ENCODE results near the gene MYLK.
"Not testable (repeated sequence)": the region's sequence is repeated elsewhere in the genome, so short reads cannot be mapped to it uniquely, and the experiment has no call there.

Gene MYLK, protein sequence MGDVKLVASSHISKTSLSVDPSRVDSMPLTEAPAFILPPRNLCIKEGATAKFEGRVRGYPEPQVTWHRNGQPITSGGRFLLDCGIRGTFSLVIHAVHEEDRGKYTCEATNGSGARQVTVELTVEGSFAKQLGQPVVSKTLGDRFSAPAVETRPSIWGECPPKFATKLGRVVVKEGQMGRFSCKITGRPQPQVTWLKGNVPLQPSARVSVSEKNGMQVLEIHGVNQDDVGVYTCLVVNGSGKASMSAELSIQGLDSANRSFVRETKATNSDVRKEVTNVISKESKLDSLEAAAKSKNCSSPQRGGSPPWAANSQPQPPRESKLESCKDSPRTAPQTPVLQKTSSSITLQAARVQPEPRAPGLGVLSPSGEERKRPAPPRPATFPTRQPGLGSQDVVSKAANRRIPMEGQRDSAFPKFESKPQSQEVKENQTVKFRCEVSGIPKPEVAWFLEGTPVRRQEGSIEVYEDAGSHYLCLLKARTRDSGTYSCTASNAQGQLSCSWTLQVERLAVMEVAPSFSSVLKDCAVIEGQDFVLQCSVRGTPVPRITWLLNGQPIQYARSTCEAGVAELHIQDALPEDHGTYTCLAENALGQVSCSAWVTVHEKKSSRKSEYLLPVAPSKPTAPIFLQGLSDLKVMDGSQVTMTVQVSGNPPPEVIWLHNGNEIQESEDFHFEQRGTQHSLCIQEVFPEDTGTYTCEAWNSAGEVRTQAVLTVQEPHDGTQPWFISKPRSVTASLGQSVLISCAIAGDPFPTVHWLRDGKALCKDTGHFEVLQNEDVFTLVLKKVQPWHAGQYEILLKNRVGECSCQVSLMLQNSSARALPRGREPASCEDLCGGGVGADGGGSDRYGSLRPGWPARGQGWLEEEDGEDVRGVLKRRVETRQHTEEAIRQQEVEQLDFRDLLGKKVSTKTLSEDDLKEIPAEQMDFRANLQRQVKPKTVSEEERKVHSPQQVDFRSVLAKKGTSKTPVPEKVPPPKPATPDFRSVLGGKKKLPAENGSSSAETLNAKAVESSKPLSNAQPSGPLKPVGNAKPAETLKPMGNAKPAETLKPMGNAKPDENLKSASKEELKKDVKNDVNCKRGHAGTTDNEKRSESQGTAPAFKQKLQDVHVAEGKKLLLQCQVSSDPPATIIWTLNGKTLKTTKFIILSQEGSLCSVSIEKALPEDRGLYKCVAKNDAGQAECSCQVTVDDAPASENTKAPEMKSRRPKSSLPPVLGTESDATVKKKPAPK (N-terminal part only)

GRCh38 chr3:123884203-123884831 is at the start of gene MYLK:
MYLK (minus strand) TSS chr3:123884332; CDS start chr3:123793841, 90,491 bp downstream.
- DNase-seq (ENCODE audit: insufficient read length, low spot score) (peak; percentile 48), FAIRE-seq (no peak)

DNA sequence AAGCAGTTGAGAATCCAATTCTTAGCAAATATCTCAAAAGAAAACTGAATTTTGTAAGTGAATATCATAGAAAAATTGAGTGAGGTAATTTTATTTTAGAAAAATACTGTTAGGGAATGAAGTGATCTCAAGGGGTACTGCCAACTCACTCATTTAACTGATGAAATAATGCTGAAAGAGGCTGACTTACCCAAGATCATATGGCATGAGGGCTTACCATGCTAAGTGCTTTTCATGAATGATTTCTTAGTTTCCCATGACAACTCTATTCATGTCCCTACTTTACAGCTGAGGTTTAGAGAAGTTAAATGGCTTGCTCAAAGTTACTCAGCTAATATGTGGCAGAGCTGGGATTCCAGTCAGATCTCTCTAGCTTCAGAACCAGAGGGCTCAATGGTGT is 46.3 kb upstream of the MYLK start:
- DNase-seq (ENCODE audit: insufficient read length, low spot score) (no peak), FAIRE-seq (no peak)

DNA sequence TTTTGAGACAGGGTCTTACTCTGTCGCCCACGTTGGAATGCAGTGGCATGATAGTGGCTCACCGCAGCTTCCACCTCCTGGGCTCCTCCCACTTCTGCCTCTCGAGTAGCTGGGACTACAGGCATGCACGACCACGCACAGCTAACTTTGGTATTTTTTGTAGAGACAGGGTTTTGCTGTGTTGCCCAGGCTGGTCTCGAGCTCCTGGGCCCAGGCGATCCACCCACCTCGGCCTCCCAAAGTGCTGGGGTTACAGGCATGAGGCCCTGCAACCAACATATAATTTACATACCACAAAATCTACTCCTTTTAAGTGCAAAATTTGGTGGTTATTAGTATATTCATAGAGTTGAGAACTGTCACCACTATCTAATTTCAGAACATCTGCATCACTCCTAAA is 45.2 kb upstream of the MYLK start:
- FAIRE-seq = no peak
- no peak for DNase-seq (ENCODE audit: insufficient read length, low spot score)

DNA sequence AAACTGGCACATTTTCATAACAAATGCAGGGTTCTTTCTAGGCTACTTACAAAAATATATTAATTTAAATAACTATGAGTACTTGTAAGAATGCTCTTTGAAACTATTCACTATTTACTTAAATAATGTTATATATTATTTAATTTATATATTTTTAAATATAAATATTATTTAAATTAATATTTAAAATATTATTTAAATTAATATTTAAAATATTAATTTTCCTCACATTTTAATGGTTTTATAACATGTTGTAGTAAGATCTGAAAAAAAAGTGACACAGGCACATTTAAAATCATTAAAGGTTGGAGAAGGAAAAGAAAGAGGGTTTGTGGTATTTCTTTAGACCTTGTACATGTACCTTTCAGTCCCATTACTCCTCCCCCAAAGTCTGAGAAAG is 42.3 kb upstream of the MYLK start:
- FAIRE-seq (no peak), DNase-seq (ENCODE audit: insufficient read length, low spot score) (no peak)

- DNase-seq (ENCODE audit: insufficient read length, low spot score) (no peak), FAIRE-seq (no peak)
Observed at GRCh38 chr3:123920868-123921267, 36.7 kb upstream of the MYLK start.

DNA sequence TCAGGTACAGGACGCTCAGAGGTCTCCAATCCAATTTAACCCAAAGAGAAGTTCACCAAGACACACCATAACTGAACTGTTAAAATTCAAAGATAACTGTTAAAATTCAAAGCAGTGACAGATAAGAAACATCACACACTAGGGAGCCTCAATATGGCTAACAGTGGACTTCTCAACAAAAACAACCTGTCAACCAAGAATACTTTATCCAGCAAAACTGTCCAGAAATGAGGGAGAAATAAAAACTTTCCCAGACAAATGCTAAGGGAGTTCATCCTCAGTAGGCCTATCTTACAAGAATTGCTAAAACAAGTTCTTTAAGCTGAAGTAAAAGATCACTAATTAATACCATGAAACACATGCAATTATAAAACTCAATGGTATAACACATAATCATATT is 36.3 kb upstream of the MYLK start:
- FAIRE-seq = peak; percentile 14
- no peak for DNase-seq (ENCODE audit: insufficient read length, low spot score)

- no peak for FAIRE-seq
- DNase-seq (ENCODE audit: insufficient read length, low spot score) = no peak
Observed at GRCh38 chr3:123919353-123919752, 35.2 kb upstream of the MYLK start.

GRCh38 chr3:123914829-123915228 is 30.7 kb upstream of the MYLK start:
- no peak for DNase-seq (ENCODE audit: insufficient read length, low spot score)
- FAIRE-seq = no peak

GRCh38 chr3:123909785-123910184 is 25.7 kb upstream of the MYLK start:
- peak; percentile 14 for FAIRE-seq
- DNase-seq (ENCODE audit: insufficient read length, low spot score) = no peak

DNA sequence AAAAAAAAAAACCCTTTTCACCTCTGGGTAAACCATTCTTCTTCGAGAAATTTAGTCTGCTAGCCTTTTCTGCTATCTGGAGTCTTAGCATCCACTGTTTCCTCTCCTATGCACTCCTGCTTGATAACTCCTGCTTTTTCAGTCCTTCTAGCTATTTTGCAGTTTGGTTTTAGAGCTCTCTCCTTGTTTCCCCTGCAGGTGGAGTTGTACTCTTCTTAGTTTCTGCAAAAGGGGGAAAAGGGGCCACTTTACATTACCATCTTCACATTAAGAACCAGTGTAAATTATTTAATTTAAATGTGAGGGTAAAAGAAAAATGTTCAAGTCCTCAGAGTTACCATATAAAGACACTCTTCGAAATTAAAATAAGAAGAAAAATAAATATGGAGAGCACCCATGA is 23.6 kb upstream of the MYLK start:
- FAIRE-seq (no peak), DNase-seq (ENCODE audit: insufficient read length, low spot score) (no peak)

- DNase-seq (ENCODE audit: insufficient read length, low spot score) = no peak
- no peak for FAIRE-seq
Observed at GRCh38 chr3:123899300-123899865, 15.3 kb upstream of the MYLK start.

- DNase-seq (ENCODE audit: insufficient read length, low spot score) = no peak
- no peak for FAIRE-seq
Observed at GRCh38 chr3:123893012-123893411, 8.9 kb upstream of the MYLK start.

DNA sequence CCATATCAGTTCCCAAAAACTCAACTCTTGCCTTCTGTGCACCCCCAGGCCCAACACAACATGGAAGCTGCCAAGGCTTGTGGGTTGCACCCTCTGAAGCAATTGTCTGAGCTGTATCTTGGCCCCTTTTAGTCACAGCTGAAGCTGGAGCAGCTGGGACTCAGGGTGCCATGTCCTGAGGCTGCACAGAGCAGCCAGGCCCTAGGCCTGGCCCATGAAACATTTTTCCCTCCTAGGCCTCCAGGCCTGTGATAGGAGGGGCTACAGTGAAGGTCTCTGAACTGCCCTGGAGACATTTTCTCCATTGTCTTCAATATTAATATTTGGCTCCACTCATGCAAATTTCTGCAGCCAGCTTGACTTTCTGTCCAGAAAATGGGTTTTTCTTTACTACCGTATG is 8.1 kb upstream of the MYLK start:
- no peak for DNase-seq (ENCODE audit: insufficient read length, low spot score)
- FAIRE-seq = no peak

- FAIRE-seq; DNase-seq (ENCODE audit: insufficient read length, low spot score): not testable (repeated sequence)
Observed at GRCh38 chr3:123890991-123891390, 6.9 kb upstream of the MYLK start.

DNA sequence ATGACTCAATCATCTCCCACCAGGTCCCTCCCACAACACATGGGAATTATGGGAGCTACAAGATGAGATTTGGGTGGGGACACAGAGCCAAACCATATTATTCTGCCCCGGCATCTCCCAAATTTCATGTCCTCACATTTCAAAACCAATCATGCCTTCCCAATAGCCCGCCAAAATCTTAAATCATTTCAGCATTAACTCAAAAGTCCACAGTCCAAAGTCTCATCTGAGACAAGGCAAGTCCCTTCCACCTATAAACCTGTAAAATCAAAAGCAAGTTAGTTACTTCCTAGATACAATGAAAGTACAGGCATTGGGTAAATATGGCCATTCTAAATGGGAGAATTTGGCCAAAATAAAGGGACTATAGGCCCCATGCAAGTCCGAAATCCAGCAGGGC is 6.0 kb upstream of the MYLK start:
- not testable (repeated sequence) for FAIRE-seq; DNase-seq (ENCODE audit: insufficient read length, low spot score)

GRCh38 chr3:123884993-123885392 is 861 bp upstream of the MYLK start:
- DNase-seq (ENCODE audit: insufficient read length, low spot score) = no peak
- no peak for FAIRE-seq

- DNase-seq (ENCODE audit: insufficient read length, low spot score) = no peak
- no peak for FAIRE-seq
Observed at GRCh38 chr3:123883701-123884202, 380 bp downstream of the MYLK start.

- FAIRE-seq (no peak), DNase-seq (ENCODE audit: insufficient read length, low spot score) (no peak)
Observed at GRCh38 chr3:123883111-123883510, 1.0 kb downstream of the MYLK start.

DNA sequence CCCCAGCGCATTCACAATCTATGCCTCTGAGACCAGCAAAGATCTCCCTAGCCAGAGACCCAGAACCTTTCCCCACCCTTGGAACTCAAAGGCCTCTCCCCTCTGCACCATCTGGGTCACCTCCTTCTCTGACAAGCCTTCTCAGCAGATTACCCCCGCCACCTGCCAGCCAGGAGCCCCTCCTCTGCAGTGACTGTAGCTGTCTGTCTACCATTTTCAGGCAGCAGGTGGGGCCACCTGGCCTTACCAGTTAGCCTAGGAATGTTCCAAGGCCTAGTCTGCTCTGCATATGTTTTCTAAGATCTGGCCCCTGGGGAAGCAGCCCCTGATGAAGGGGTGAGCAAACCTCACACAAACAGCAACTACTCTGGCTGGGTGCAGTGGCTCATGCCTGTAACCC is 2.4 kb downstream of the MYLK start:
- DNase-seq (ENCODE audit: insufficient read length, low spot score) = no peak
- no peak for FAIRE-seq

GRCh38 chr3:123880998-123881561 is 3.1 kb downstream of the MYLK start:
- no peak for FAIRE-seq
- DNase-seq (ENCODE audit: insufficient read length, low spot score) = no peak
